Hematopoietic multipotent progenitor cell treated with erythropoietin and hydrocortisone succinate and interleukin-3 and kit ligand, for 4 days (in vitro differentiated cells): Measurements from ENCODE around the gene STXBP1.

Experiments used
- DNase-seq: peaks from one replicate; pipeline ENCODE4 v3.0.0-alpha.2; 2015

Gene STXBP1

DNA sequence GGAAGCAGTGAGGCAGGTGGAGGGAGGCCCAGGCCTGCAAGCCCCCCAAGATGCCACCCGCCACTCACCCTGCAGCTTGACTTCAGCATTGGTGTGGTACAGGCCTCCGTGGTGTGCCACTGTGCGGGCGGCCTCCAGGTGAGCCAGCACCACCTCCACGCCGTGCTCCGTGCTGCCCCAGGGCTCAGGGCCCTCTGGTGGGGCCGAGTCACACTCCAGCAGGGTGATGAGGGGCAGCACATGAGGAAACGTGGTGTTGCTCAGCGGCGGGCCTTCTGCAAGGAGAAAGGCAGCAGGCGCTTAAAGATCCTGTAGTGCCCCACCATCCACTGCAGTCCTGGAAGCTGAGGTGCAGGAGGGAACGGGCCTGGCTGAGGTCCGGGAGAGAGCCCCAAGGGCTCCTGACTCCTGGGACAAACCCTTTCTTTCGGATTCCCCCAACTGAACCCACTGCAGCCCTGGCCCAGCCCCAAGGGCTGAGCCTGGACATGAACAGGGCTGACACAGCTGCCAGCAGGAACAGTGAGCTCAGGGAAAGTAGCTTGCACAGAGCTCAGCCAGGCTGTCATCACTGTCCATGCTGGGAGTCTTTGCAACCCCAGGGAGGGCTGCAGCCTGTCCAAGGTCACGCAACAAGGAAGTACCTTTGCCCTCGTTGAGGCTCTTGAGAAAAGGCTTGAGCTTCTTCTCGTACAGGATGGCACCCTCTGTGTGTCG lies 127.7 kb downstream of the STXBP1 start:
- DNase-seq, result no peak

GRCh38 chr9:127741831-127742434 lies 129.9 kb downstream of the STXBP1 start:
- no peak for DNase-seq
